Medulla oblongata (tissue), 1 donor: Measurements from ENCODE around the gene FAM168A.

Source experiments
- DNase-seq: peaks from one replicate; pipeline ENCODE4 v3.0.0-alpha.2; 2015; ENCODE audit errors: extremely low spot score

The FAM168A gene

DNA sequence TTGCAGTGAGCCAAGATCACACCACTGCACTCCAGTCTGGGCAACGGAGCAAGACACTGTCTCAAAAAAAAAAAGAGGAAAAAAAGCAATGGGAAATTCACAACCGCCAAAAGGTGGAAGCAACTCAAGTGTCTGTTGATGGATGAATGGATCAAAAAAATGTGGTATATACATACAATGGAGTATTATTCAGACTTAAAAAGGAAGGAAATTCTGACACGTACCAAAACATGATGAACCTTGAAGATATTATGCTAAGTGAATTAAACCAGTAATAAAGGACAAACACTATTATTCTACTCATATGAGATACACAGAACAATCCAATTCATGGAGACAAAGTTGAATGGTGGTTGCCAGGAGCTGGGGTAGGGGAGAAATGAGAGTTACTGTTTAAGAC, 40.9 kb downstream of the FAM168A start:
- DNase-seq = no peak

DNA sequence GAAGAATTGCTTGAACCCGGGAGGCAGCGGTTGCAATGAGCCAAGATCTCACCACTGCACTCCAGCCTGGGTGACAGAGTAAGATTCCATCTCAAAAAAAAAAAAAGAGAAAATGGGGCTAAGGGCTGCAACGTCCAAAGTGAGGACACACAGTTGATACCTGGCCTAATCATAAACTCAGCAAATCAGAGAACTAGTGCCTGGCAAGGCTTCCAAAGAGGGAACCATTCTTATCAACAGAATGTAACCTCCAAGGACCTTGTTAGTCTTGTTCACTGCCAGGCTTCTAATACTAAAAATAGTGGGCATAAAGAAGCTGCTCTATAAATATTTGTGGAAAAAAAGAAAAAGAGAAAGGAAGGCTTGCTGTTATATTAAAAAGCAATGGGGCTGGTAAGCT, 42.3 kb downstream of the FAM168A start:
- no peak for DNase-seq

- peak; percentile 50 for DNase-seq
Measured at GRCh38 chr11:73554671-73555320, 43.1 kb downstream of the FAM168A start.

DNA sequence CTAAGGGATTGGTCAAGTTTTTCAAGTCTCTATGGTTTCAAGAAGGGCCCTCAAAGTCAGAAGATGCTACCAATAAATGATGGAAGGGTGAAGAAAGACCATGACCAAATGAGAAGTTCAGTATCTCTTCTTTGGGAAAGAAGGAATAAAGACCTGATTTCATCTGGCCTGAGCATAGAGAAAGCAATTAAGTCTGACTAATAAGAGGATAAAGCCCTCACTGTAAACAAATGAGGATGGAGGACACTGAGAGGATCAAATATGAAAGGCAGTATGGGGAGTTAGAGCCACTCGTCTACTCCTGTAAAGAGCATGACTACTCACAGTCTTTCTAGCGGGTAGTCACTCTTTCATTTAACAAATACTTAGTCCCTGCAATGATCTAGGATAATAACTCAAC, 44.6 kb downstream of the FAM168A start:
- DNase-seq = no peak

GRCh38 chr11:73551677-73552076, 46.2 kb downstream of the FAM168A start:
- no peak for DNase-seq

DNA sequence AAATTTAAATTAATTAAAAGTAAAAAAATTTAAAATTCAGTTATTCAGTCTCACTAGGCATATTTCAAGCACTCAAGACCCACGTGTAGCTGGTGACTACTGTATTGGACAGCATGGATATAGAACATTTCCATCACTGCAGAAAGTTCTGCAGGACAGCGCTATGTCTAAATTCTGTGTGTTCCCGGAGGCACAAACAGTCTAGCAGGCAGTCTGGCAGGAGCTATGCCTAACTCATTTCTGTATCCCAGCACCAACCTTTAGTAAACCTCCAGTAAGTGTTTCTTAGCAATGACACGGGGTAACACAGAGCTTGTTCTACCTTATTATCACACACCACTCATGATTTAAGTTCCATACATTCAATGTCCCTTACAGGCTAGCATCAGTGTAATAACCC, 48.5 kb downstream of the FAM168A start:
- no peak for DNase-seq

DNA sequence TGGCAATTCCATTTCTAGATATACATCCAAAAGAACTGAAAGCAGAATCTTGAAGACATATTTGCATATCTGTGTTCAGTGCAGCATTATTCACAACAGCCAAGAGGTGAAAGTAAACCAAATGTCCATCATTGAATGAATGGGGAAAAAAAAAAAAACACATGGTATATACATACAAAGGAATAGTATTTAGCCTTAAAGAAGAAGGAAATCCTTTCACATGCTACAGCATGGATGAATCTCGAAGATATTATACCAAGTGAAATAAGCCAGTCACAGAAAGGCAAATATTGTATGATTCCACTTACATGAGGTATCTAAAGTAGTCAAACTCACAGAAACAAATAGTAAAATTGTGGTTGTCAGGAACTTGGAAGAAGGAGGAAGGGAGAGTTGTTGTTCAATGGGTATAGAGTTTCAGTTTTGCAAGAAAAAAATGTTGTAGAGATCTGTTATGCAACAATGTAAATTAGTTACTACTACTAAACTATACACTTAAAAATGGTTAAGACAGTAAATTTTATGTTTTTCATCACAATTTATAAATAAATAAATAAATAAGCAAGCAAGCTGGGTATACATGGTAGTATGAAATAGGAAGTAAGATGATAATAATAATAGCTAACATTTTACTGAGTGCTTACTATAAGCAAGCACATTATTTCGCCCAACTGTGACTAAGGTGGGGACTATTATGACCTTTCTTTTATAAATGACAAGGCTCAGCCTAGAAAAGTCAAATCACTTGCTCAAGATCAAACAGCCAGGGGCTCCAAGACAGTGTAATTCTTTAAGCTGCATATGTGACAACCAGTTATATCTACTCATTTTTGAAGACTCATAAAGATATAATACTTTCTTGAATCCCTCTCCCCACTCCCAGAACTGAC, 50.0 kb downstream of the FAM168A start:
- DNase-seq = no peak

DNA sequence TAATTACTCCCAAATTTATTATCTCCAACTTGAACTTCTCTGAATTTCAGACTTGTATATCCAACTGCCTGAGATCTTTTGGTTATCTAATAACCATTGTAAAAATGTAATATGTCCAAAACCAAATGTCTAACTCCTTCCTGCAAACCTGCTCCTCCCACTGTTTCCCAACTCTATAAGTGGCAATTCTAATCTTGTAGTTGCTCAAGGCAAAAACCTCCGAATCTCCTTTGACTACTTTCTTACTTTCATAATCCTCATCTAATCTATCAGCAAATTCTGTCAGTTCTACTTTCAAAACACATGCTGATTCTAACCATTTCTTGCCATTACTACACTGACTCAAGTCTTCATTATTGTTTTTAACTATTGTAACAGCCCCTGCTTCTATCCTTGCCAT, 55.7 kb downstream of the FAM168A start:
- DNase-seq = no peak

GRCh38 chr11:73539506-73540084, 58.3 kb downstream of the FAM168A start:
- no peak for DNase-seq

DNA sequence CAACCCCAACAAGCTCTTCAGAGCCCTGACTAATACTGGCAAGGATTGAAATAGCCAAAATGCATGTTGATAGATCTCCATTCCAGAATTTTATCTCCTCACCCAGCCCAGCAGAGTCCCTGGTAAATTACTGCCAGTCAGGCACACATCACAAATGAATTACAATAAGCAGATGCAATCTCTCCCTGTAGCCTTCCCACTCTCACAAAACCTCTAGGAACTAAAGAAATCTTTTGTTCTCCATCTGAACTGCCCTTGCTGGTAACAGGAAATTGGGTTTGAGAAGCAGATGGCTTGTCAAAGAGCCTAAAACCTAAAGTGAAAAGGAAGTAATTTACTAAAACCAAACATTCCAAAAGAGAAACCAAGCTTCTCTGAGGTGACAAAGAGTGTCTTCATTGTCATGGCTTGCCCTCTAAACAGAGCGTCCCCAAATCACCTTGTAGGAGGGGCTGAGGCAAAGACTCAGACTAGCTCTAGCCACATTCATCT, 59.5 kb downstream of the FAM168A start:
- peak; percentile 62 for DNase-seq

DNA sequence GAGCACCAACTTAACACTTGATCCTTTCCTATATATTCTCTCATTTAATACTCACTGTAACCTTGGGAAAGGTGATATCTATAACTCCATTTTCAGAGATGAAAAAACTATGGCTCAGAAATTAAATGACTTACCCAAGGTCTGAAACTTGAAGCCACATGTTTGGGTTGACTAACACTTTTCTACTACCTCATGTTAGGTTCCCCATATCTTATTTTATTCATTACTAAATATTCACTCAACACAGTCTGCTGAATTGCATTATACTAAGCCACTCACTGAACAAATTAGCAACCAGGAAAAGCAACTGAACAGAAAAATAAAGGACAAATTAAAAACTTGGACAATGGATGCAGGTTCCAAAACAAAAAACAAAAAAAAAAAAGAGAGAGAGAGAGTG, 59.9 kb downstream of the FAM168A start:
- no peak for DNase-seq

DNA sequence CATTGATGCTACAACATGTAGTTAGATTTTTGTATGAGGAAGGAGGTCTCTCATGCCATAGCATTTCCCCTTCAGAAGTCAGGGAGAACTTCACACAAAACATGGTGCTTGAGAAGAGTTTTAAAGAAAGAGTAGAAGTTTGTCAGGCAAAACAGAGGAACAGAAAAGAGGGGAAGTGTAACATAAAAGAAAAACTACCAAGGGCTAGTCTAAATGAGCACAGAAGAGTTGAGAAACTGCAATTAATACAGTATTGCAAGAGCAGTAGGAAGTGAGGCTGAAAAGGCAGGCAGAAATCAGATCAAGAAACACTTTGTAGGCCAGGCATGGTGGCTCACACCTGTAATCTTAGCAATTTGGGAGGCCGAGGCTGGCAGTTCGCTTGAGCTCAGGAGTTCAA, 61.0 kb downstream of the FAM168A start:
- DNase-seq = no peak

- no peak for DNase-seq
Measured at GRCh38 chr11:73532310-73532709, 65.6 kb downstream of the FAM168A start.

DNA sequence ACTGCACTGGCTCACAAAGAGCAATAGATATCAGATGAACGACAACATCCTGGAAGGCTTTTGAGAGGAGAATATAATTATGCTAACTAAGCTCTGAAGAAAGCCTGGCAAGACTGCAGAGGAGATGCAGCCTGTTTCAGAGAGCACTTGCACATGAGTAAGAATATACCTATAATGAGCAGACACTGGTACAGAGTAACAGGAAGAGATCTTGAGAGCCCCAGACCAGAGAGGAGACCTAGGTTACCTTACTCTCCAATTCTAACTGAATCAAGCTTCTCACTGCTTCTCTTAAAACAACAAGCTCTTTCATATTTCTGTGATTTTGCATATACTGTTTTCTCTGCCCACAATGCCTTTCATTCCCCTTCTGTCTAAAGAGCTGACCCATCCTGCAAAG, 66.5 kb downstream of the FAM168A start:
- DNase-seq = no peak

DNA sequence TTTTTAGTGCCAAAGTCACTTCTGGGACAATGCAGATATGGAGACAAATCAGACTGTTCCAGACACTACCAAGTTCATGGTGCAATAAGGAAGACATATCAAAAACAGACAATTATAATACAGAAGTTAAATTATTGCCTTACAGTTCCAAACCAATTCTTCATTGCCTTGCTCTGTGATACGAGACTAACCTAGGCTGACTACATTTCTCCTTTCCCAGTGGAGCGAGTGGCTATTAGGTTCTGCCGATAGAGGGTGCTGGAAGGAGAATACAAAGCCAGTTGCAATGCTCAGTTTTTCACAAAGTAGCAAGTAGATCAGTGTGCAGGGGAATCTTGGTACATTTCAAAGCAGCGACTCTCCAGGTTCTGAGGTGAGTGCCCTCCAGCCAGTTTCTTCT, 67.8 kb downstream of the FAM168A start:
- no peak for DNase-seq

DNA sequence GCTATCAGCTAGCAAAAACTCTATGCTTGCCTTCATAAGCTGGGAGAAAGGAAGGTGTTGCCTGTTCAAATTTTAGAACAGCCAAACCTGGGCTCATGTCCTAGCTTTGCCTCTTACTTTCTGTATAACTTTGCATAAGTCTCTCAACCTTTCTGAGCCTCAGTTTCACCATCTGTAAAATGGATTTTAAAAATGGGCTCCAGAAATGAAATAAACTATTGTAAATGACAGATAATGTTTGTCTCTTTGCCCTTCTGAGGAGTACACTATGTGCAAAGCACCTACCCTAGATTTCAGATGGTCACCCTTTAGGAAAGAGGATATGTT, 68.7 kb downstream of the FAM168A start:
- DNase-seq = no peak

DNA sequence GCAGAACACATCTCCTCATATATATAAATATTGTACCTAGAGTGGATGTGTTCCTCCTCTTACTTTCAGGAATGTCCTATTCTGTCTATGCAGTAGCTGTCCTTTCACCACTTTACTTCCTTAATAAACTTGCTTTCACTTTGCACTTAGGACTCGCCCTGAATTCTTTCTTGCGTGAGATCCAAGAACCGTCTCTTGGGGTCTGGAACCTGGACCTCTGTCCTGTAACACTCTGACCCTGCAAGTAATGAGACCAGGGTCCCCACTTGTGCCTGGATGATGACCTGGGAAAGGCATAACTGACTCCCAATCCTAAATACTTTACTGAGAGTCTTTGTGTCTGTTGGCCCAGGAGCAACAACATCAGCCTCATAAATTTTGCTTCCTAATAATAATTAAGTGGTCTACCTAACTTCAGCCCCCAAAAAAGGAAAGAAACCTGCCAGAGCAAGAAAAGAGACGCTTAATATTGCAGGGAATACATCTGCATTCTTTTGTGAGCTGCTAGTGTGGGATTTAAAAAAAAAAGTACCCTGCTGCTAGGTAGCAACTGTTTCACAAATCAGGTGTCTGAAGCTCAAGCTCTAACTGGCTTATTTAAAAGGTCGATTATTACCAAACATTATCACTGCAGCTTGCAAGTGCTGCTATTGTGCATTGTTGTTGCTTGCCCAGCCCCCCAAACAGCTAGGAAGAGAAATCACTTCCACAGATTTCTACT, 69.3 kb downstream of the FAM168A start:
- peak; percentile 54 for DNase-seq

- DNase-seq = no peak
Measured at GRCh38 chr11:73528013-73528412, 69.9 kb downstream of the FAM168A start.

DNA sequence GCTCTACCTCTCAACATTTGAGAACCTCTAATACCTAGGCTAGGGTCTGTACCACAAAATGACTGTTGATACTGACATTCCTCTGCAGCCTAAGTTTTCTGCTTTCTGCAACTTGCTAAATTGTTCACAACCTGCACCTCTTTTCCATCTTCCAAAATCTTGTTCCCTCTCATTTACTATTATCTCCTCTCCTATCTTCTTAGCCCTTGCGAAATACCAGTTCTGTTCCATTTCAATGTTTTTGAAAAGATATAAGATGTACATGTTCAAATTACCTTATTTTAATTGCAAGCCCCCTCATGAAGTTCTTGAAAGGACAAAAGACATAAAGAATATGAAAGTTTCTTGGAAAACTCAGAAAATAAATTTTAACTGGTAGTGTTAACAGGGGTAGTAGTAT, 72.3 kb downstream of the FAM168A start:
- no peak for DNase-seq

- no peak for DNase-seq
Measured at GRCh38 chr11:73524774-73525173, 73.1 kb downstream of the FAM168A start.

DNA sequence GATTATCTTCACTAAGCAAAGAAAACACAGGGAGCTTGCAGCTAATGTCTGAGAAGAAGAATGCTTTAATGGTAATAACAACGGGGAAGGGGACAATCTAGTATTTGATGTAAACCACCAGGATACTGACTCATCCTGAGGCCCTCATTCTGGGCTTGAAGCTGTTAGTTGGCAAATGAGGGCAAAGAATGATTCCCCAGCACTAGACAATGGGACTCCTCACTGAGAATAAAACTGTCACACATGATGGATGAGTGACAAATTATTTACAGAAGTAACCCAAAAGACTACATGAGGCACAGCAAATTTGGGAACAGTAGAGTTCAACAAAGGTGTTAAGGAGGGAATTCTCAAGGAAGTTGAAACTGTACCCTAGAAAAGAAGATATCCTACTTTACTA, 76.3 kb downstream of the FAM168A start:
- DNase-seq = peak; percentile 38

GRCh38 chr11:73520353-73521061, 77.4 kb downstream of the FAM168A start:
- DNase-seq = no peak
